NCI-H2171 treated with DMSO at 0.1 percent for 48 hours (cell line): ENCODE results near the gene IFNL2.
"Not testable (repeated sequence)": the region's sequence is repeated elsewhere in the genome, so short reads cannot be mapped to it uniquely, and the experiment has no call there.

Experiments
- DNase-seq: peaks from one replicate; lab custom pipeline; 2025; lab: John Stamatoyannopoulos, UW

The IFNL2 gene

DNA sequence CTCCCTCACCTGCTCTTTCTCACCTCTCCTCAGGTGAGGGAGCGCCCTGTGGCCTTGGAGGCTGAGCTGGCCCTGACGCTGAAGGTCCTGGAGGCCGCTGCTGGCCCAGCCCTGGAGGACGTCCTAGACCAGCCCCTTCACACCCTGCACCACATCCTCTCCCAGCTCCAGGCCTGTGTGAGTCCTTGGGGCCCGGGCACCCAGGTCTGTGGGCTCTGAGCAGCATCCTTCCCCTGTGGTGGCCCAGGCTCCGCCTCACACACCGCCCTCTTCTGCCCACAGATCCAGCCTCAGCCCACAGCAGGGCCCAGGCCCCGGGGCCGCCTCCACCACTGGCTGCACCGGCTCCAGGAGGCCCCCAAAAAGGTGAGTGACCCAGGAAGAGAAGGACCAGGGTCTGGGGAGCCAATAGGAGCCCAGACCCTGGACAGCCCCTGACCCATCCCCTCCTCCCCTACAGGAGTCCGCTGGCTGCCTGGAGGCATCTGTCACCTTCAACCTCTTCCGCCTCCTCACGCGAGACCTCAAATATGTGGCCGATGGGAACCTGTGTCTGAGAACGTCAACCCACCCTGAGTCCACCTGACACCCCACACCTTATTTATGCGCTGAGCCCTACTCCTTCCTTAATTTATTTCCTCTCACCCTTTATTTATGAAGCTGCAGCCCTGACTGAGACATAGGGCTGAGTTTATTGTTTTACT, 29.9 kb downstream of the IFNL2 start:
- no peak for DNase-seq

DNA sequence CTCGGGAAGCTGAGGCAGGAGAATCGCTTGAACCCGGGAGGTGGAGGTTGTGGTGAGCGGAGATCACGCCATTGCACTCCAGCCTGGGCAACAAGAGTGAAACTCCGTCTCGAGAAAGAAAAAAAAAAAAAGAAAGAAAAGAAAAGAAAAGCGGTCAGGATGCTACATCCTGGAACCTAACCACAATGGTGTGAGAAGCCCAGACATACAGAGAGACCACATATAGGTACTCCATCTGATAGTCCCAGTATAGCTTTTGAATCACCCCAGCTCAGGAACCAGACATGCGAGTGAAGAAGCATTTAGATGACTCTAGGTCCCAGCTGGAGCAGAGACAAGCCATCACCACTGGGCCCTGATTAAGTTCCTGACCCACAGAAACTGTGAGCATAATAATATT, 31.2 kb downstream of the IFNL2 start:
- no peak for DNase-seq

DNA sequence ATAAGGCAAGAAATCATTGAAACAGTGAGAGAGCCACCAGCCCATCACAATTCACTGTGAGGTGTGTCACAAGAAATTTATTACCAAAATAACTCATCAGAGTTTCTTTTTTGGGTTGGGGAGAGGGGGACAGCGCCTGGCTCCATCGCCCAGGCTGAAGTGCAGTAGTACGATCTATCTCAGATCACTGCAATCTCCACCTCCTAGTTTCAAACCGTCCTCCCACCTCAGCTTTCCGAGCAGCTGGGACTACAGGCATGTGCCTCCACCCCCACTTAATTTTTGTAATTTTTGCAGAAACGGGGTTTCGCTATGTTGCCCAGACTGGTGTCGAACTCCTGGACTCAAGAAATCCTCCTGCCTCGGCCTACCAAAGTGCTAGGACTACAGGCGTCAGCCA, 31.6 kb downstream of the IFNL2 start:
- DNase-seq = no peak

DNA sequence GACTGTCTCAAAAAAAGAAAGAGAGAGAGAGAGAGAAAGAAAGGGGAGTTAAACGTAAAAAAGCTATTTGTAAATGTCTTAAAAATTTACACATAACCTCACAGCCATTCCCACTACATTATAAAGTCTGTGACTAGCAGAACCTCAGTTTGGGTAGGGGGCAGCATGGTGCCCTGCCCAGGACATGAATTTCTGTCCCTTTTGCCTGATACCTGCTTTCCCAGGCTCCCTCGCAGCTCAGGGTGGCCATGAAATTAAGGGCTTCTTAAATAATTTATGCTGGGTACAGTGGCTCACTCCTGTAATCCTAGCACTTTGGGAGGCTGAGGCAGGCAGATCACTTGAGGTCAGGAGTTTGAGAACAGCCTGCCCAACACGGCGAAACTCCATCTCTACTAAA, 32.8 kb downstream of the IFNL2 start:
- no peak for DNase-seq

DNA sequence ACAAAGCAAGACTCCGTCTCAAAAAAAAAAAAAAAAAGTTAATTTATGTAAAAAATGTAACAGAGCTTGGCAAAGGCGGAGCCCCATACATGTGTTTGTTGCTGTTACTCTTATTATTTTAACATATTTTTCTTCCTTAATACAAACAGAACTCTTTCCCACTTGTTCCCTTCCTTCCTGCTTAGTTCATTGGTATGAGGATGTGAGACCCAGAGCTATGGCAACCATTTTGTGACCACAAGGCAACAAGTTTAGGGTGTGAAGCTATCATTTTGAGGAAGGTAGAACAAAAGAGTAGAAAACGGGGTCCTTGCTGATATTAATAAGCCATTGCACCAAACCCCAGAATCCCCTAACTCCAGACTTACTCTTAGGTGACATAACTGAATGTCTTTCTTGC, 33.4 kb downstream of the IFNL2 start:
- no peak for DNase-seq

- DNase-seq = no peak
Observed at GRCh38 chr19:39303373-39304184, 35.4 kb downstream of the IFNL2 start.

DNA sequence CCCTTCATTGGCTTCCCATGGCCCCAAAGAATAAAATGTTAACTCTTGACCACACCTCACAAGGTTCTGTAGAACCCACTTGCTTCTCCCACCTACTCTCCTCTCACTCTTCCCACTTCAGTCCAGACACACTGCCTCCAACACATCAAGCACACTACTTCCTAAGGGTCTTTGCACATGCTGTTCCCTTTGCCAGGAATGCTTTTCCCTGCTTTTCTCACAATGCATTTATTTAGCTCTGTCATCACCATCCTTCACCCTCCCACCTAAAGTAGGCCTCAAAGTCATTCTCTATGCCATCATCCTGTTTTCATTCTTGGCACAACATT, 36.0 kb downstream of the IFNL2 start:
- no peak for DNase-seq

DNA sequence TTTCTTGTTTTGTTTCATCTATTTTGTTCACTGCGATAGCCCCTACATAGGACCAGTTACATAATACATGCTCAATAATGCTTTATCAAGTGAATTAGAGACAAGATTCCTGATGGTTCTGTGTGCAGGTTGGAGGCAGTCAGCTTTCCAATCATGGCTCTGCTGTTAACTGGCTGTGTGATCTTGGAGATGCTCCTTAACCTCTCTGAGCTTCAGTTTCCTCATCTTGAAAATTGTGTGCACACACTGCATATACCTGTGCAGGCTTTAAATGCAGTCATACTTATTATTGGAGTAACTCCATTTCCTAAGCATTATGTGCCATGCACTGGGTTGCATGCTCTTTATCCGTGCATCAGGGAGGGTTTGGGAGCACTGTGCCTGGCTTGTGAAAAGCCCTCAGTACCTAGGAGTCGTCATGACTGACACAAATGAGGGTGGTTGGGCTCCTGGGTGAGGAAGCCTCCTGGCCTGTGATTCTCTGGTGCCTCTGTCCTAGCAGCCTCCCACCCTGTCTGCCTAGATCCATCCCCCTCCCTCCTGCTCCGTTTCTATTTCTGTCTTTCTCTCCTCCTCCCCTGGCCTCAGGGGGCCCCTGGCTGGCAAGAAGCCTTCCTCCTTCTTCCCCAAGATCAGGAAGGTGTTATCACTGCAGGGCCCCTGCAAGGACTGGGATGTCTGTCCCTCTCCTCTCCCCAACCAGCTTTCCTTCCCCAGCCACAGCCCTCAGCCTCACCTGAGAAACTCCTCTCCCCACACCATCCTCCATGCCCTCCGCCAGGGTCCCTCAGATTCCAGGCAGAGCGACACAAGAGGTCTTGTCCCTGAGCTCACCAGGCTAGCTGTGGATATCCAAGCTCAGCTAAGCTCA, 36.7 kb downstream of the IFNL2 start:
- peak; percentile 19 for DNase-seq

GRCh38 chr19:39306075-39306474, 37.9 kb downstream of the IFNL2 start:
- no peak for DNase-seq

- peak; percentile 69 for DNase-seq
Observed at GRCh38 chr19:39307046-39307821, 39.0 kb downstream of the IFNL2 start.

DNA sequence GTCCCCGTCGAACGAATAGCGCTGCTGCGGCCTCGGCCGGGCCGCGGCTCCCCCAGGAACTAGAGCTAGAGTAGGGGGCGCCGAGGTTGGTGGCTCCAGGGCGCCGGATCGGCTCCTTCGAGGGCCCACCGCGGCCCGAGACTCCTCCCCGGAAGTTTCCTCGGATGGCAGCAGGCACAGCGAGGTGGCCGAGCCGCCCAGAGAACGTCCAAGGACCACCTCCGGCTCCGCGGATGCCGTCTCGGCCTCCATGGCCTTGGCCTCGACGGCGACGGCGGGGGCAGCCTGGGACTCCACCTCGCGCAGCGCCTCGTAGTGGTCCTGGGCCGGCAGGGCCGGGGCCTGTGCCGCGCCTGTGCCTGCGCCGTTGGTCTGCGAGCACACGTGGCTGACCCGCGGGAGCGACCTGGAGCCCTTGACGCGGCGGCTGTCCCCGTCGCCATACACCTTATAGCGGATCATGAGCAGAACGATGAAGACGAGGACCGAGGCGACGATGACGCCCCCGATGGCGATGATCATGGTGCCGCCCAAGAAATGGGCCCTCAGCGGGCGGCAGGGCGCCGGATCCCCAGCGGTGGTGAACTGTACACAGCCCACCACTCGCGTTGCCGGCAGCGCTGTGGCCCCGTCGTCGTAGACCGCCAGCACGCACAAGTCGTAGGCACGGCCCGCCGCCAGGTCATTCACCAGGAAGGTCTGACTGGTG, 39.8 kb downstream of the IFNL2 start:
- no peak for DNase-seq

DNA sequence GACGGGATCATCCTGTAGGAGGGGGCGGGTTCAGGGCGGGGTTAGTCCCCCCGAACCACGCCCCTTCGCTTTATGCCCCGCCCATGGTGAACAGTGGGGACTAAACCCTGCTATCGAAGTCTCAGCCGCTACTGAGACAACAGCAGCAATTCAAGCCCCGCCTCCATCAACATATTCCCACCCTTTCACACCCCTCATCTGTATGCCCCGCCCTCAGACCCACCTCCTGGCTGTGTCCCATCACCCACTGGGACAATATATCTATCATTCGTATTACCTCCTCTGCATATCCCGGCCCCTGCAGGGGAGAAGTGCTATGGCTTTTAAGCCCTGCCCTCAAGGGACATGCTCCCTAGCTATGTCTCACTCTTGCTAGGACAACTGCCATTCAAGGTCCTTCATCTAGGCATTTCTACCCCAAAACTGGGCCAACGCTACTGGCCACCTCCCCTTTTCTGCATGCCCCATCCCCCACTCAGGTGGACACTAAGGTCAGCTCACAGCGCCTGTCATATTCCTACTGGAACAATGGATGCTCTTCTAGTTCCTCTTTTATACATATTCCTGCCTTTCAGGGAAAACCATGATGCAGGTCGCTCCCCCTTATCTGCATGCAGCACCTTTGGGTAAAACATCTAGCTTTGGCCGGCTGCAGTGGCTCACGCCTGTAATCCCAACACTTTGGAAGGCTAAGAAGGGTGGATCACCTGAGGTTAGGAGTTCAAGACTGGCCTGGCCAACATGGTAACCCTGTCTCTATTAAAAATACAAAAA, 40.5 kb downstream of the IFNL2 start:
- no peak for DNase-seq

GRCh38 chr19:39309305-39309670, 41.1 kb downstream of the IFNL2 start:
- DNase-seq = not testable (repeated sequence)

DNA sequence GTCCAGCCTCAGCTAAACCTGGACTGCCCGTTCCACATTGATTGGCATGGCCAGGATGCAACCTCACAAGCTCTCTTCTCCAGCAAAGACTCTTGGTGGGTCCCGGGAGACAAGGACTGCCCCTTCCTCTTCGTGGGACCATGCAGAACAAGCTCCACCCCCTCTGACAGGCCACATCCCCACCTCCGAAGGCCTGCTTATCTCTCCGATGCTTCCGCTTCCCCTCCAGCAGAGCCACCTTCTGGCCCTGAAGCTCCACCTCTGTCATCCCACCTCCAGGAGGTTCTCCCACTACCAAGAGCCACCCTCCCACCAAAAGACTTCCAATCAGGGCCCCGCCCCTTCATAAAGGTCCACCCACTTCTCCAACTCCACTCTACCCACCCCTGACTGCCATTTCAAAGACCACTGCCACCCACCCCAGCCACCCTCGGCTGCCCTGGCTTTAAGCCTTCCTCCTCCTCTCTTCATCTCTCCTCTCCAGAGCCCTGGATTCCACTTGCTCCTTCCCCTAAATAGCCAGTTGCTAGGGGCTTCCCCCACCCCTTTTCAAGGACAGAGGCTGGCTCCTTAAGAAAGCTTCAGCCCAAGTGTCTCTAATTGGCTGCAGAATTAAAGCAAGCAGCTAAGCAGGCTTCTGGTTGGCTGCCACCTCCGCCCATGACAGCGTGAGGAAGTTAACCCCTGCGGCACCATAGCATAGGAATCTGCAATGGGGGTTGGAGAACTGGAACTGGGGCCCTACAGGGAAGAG, 42.5 kb downstream of the IFNL2 start:
- no peak for DNase-seq

DNA sequence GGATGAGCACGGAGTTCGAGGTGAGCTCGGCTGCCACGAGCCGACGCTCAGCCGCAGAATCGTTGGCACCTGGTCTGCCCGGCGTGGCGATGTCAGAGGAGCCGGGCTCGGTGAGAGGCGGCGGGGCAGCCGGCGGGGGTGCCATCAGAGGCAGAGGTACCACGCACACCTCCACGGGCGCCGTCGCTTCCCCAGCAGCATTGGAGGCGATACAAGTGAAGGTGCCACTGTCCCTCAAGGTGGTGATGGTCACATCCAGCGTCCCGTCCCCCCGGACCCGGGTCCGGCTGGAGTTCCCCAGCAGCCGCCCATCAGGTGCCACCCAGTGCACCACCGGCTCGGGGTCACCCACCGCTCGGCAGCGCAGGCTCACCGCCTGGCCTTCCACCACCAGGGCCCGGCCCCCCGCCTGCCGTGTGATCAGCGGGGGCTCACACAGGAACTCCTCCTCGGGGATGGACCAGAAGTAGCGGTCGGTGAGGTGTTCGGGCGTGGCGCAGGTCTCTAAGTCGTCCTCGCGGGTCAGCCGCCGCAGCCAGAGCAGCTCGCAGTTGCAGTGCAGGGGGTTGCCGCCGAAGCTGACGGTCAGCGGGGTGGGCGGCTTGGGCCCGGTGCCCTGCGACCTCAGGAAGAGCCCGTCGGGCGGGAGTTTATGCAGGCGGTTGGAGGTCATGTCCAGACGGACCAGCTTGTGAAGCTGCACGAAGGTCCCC, 46.0 kb downstream of the IFNL2 start:
- DNase-seq = no peak

GRCh38 chr19:39315933-39316332, 47.7 kb downstream of the IFNL2 start:
- no peak for DNase-seq

DNA sequence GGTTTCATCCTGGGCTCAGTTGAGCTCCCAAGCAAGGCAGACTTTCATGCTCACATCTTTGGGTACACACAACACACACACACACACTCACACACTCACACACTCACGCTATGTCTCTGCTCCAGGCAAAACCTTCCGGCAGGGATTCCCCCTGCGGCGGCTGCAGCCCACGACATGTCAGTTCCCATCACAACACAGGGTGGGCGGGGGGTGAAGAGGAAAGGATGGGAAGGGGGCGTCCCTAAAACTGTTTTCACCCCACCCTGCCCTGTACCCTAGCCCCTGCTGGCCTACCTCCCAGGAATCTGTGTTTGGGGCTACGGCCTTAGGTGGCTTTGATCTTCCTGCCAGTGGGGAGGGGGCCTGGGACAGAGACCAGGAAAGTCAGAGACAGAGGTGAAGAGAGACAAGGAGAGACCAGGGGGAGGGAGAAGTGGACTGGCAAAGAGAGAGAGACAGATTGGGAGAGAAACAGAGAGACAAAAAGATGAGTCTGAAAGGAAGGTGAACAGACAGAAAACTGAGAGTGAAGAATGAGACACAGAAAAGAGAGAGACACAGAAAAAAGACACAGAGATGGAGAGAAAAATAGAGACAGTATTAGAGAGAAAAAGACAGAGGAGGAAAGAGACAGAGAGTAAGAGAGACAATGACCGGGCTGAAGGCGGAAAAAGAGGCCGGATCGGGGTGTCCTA, 48.6 kb downstream of the IFNL2 start:
- DNase-seq = no peak

GRCh38 chr19:39317476-39317875, 49.3 kb downstream of the IFNL2 start:
- no peak for DNase-seq

GRCh38 chr19:39318071-39318470, 49.9 kb downstream of the IFNL2 start:
- DNase-seq = no peak
